Lower leg skin (tissue), 4 donors: ENCODE data around the gene F2RL3. TPM values are rescaled to one million over a fixed set of nuclear protein-coding genes. Genes with fewer than 3 reads are reported as not detected.

ENCODE experiments used
- DNase-seq, 2 donors: peaks; one replicate each; pipeline ENCODE4 v3.0.0-alpha.2; 2019; ENCODE audit warnings: low spot score in 2 of 2
- H3K4me3 ChIP-seq: fragments of 200-600 bp; sonication (generic); 2 replicates; pipeline ENCODE4 v1.5.1; 2017; ENCODE audit warnings: mild to moderate bottlenecking, low read depth; ENCODE audit not compliant: poor library complexity, severe bottlenecking
- CTCF ChIP-seq, 3 donors: fragments of 450-650 bp; IDR thresholded peaks; one replicate each; pipeline ENCODE4 v1.5.1; 2016; ENCODE audit warnings: antibody characterized with exemption in 3 of 3, mild to moderate bottlenecking in 3 of 3, moderate library complexity in 2 of 3
- POLR2A ChIP-seq, 2 donors: fragments of 450-650 bp; IDR thresholded peaks; one replicate each; pipeline ENCODE4 v1.6.1; 2016 to 2017; ENCODE audit warnings: antibody characterized with exemption in 2 of 2, mild to moderate bottlenecking in 1 of 2, moderate library complexity in 1 of 2
- WGBS, 2 donors: methylation state at CpG; one replicate each; pipeline ENCODE4 v1.1.5; 2018; 5-methylcytosine and 5-hydroxymethylcytosine counted together
- intact Hi-C: fragments of 100-400 bp; cut with DNase I; formaldehyde crosslinking; loops from one replicate; pipeline ENCODE4 v1.15.0; 2023; ENCODE audit warnings: low total_unique reads
- total RNA-seq, 4 donors: library from RNA; depleted of rRNA; stranded (reverse); fragments of >200 nt; gene quantifications; one replicate each; pipeline ENCODE4 v1.1.0, GENCODE V29; 2016

The F2RL3 gene
- total RNA-seq, 4 donors from 2014 or later = 3.7 to 11.0 (median 5.6) TPM

GRCh38 chr19:16882146-16882545 is 6.7 kb upstream of the F2RL3 start:
- no peak overlapping the region for H3K4me3 ChIP-seq
- TF ChIP-seq CTCF (IDR thresholded peaks at IDR 0.05) (no peak), POLR2A (IDR thresholded peaks at IDR 0.05) (no peak)
- WGBS, 2 donors = 93 to 95% methylated on average over 3 of the region's 3 CpGs
- no peak for DNase-seq
- intact Hi-C loops = no loop called here

- WGBS, 2 donors = 35 to 51% methylated on average over 2 to 3 of the region's 3 CpGs
- DNase-seq = no peak
- no peak overlapping the region for H3K4me3 ChIP-seq
- no peak for TF ChIP-seq POLR2A (IDR thresholded peaks at IDR 0.05)
- no peak for TF ChIP-seq CTCF (IDR thresholded peaks at IDR 0.05)
- intact Hi-C loops = no loop called here
Observed at GRCh38 chr19:16883522-16883921, 5.3 kb upstream of the F2RL3 start.

- WGBS, 2 donors = 40 to 51% methylated on average over 5 of the region's 5 CpGs
- no peak overlapping the region for H3K4me3 ChIP-seq
- no peak for DNase-seq
- intact Hi-C loops = no loop called here
- TF ChIP-seq POLR2A (IDR thresholded peaks at IDR 0.05) (no peak), CTCF (IDR thresholded peaks at IDR 0.05) (no peak)
Observed at GRCh38 chr19:16885166-16885565, 3.6 kb upstream of the F2RL3 start.

GRCh38 chr19:16886305-16886880 is 2.4 kb upstream of the F2RL3 start:
- H3K4me3 ChIP-seq = no peak overlapping the region
- intact Hi-C loops = no loop called here

GRCh38 chr19:16887353-16888265 is 1.2 kb upstream of the F2RL3 start:
- intact Hi-C loops = no loop called here
- no peak overlapping the region for H3K4me3 ChIP-seq
- 58 to 61% methylated on average over 17 of the region's 17 CpGs for WGBS, 2 donors
- DNase-seq = no peak
- TF ChIP-seq POLR2A (IDR thresholded peaks at IDR 0.05) (no peak), CTCF (IDR thresholded peaks at IDR 0.05) (no peak)

More at GRCh38 chr19:16886305-16886880, 2.4 kb upstream of the F2RL3 start:
- WGBS, 2 donors = 52 to 59% methylated on average over 20 of the region's 20 CpGs
- peak; percentile 35 to 93 for DNase-seq
- no peak for TF ChIP-seq POLR2A (IDR thresholded peaks at IDR 0.05)
- TF ChIP-seq CTCF (IDR thresholded peaks at IDR 0.05) = no peak
